Memory B cell (primary cell): ENCODE data around the gene SERPINA3.

Experiments used
- ATAC-seq: fragments of 150-1000 bp; cut with Tn5 transposase; 2 replicates; pipeline ENCODE4 v1.10.0; 2021; ENCODE audit warnings: low read depth, mild to moderate bottlenecking, moderate library complexity
- DNase-seq, 2 donors: peaks; one replicate each; pipeline ENCODE4 v3.0.0; 2022; ENCODE audit warnings: low spot score in 2 of 2
- H3K27ac Mint-ChIP-seq: one replicate; pipeline ENCODE4 v1.8.0; 2022; ENCODE audit warnings: mild to moderate bottlenecking, moderate library complexity, mixed read lengths
- H3K27me3 Mint-ChIP-seq: one replicate; pipeline ENCODE4 v1.8.0; 2022; ENCODE audit warnings: mixed read lengths
- H3K36me3 Mint-ChIP-seq: one replicate; pipeline ENCODE4 v1.8.0; 2022; ENCODE audit warnings: mild to moderate bottlenecking, mixed read lengths
- H3K4me1 Mint-ChIP-seq: one replicate; pipeline ENCODE4 v1.8.0; 2022; ENCODE audit warnings: mixed read lengths
- H3K4me3 Mint-ChIP-seq: one replicate; pipeline ENCODE4 v1.8.0; 2022; ENCODE audit warnings: mild to moderate bottlenecking, moderate library complexity, mixed read lengths
- H3K9me3 Mint-ChIP-seq: one replicate; pipeline ENCODE4 v1.8.0; 2022; ENCODE audit warnings: mixed read lengths

Gene SERPINA3

GRCh38 chr14:94612174-94612573 is at the start of gene SERPINA3:
SERPINA3 (plus strand) TSS chr14:94612391; CDS start chr14:94614442, 2,051 bp downstream.
- no peak within 1 kb of the TSS for H3K4me3 Mint-ChIP-seq
- ATAC-seq (no peak), DNase-seq (no peak)
- no peak within 1 kb of the TSS for H3K27ac Mint-ChIP-seq
- H3K36me3 Mint-ChIP-seq: no peaks in the 10 kb centered on the region
- peaks cover 9% of the 10 kb centered on the region for H3K9me3 Mint-ChIP-seq
- H3K27me3 Mint-ChIP-seq: no peaks in the 10 kb centered on the region
- no peaks in the 10 kb centered on the region for H3K4me1 Mint-ChIP-seq

- Mint-ChIP-seq H3K36me3 (no peaks in the 10 kb centered on the region), H3K9me3 (peaks cover 5% of the 10 kb centered on the region), H3K27ac (no peak overlapping the region), H3K4me3 (no peak overlapping the region), H3K4me1 (no peaks in the 10 kb centered on the region), H3K27me3 (peaks cover 5% of the 10 kb centered on the region)
- ATAC-seq (no peak), DNase-seq (no peak)
These were observed 49.0 kb upstream of the SERPINA3 start for GRCh38 chr14:94562941-94563883.

GRCh38 chr14:94564381-94564780 is 47.8 kb upstream of the SERPINA3 start:
- no peak for DNase-seq
- Mint-ChIP-seq H3K9me3 (peaks cover 5% of the 10 kb centered on the region), H3K36me3 (no peaks in the 10 kb centered on the region)

GRCh38 chr14:94568186-94568585 is 44.0 kb upstream of the SERPINA3 start:
- H3K36me3 Mint-ChIP-seq: no peaks in the 10 kb centered on the region
- H3K27ac Mint-ChIP-seq: no peak overlapping the region

More at GRCh38 chr14:94564381-94564780, 47.8 kb upstream of the SERPINA3 start:
- Mint-ChIP-seq H3K27ac (no peak overlapping the region), H3K4me3 (no peak overlapping the region), H3K27me3 (peaks cover 5% of the 10 kb centered on the region), H3K4me1 (no peaks in the 10 kb centered on the region)
- no peak for ATAC-seq

GRCh38 chr14:94569381-94570001 is 42.7 kb upstream of the SERPINA3 start:
- peaks cover 2% of the 10 kb centered on the region for H3K9me3 Mint-ChIP-seq
- no peaks in the 10 kb centered on the region for H3K4me1 Mint-ChIP-seq
- H3K36me3 Mint-ChIP-seq: no peaks in the 10 kb centered on the region
- DNase-seq (no peak), ATAC-seq (no peak)
- no peaks in the 10 kb centered on the region for H3K27me3 Mint-ChIP-seq
- H3K4me3 Mint-ChIP-seq: no peak overlapping the region
- H3K27ac Mint-ChIP-seq: no peak overlapping the region

More at GRCh38 chr14:94568186-94568585, 44.0 kb upstream of the SERPINA3 start:
- Mint-ChIP-seq H3K4me1 (no peaks in the 10 kb centered on the region), H3K27me3 (peaks cover 2% of the 10 kb centered on the region), H3K4me3 (no peak overlapping the region), H3K9me3 (peaks cover 5% of the 10 kb centered on the region)
- DNase-seq (no peak), ATAC-seq (no peak)

GRCh38 chr14:94570002-94570400 is 42.2 kb upstream of the SERPINA3 start:
- H3K4me1 Mint-ChIP-seq: no peaks in the 10 kb centered on the region
- DNase-seq: no peak
- no peak overlapping the region for H3K4me3 Mint-ChIP-seq
- H3K9me3 Mint-ChIP-seq: peaks cover 2% of the 10 kb centered on the region
- no peak overlapping the region for H3K27ac Mint-ChIP-seq
- no peak for ATAC-seq
- H3K27me3 Mint-ChIP-seq: no peaks in the 10 kb centered on the region
- no peaks in the 10 kb centered on the region for H3K36me3 Mint-ChIP-seq

- Mint-ChIP-seq H3K4me1 (no peaks in the 10 kb centered on the region), H3K27ac (no peak overlapping the region), H3K4me3 (no peak overlapping the region), H3K36me3 (no peaks in the 10 kb centered on the region), H3K27me3 (no peaks in the 10 kb centered on the region), H3K9me3 (peaks cover 2% of the 10 kb centered on the region)
- DNase-seq (no peak), ATAC-seq (no peak)
These were observed 41.8 kb upstream of the SERPINA3 start for GRCh38 chr14:94570440-94570839.

- no peak overlapping the region for H3K4me3 Mint-ChIP-seq
- H3K27ac Mint-ChIP-seq: no peak overlapping the region
- H3K27me3 Mint-ChIP-seq: no peaks in the 10 kb centered on the region
- H3K36me3 Mint-ChIP-seq: no peaks in the 10 kb centered on the region
- ATAC-seq (no peak), DNase-seq (no peak)
- H3K4me1 Mint-ChIP-seq: no peaks in the 10 kb centered on the region
- peaks cover 2% of the 10 kb centered on the region for H3K9me3 Mint-ChIP-seq
These were observed 40.8 kb upstream of the SERPINA3 start for GRCh38 chr14:94571395-94571794.

GRCh38 chr14:94571950-94572349 is 40.2 kb upstream of the SERPINA3 start:
- DNase-seq: no peak
- no peaks in the 10 kb centered on the region for H3K27me3 Mint-ChIP-seq
- H3K9me3 Mint-ChIP-seq: no peaks in the 10 kb centered on the region
- H3K36me3 Mint-ChIP-seq: no peaks in the 10 kb centered on the region
- no peak for ATAC-seq
- no peak overlapping the region for H3K4me3 Mint-ChIP-seq
- no peak overlapping the region for H3K27ac Mint-ChIP-seq
- H3K4me1 Mint-ChIP-seq: no peaks in the 10 kb centered on the region

GRCh38 chr14:94572637-94573303 is 39.4 kb upstream of the SERPINA3 start:
- no peaks in the 10 kb centered on the region for H3K36me3 Mint-ChIP-seq
- H3K4me3 Mint-ChIP-seq: no peak overlapping the region

GRCh38 chr14:94573475-94574277 is 38.5 kb upstream of the SERPINA3 start:
- H3K27me3 Mint-ChIP-seq: no peaks in the 10 kb centered on the region
- no peak overlapping the region for H3K27ac Mint-ChIP-seq
- H3K36me3 Mint-ChIP-seq: no peaks in the 10 kb centered on the region
- ATAC-seq: no peak
- DNase-seq: no peak
- no peaks in the 10 kb centered on the region for H3K4me1 Mint-ChIP-seq
- H3K4me3 Mint-ChIP-seq: no peak overlapping the region
- H3K9me3 Mint-ChIP-seq: peaks cover 1% of the 10 kb centered on the region

More at GRCh38 chr14:94572637-94573303, 39.4 kb upstream of the SERPINA3 start:
- Mint-ChIP-seq H3K9me3 (peaks cover 1% of the 10 kb centered on the region), H3K27me3 (no peaks in the 10 kb centered on the region), H3K4me1 (no peaks in the 10 kb centered on the region), H3K27ac (no peak overlapping the region)
- ATAC-seq: no peak
- no peak for DNase-seq

GRCh38 chr14:94574336-94574735 is 37.9 kb upstream of the SERPINA3 start:
- H3K27me3 Mint-ChIP-seq: no peaks in the 10 kb centered on the region
- no peak overlapping the region for H3K4me3 Mint-ChIP-seq
- DNase-seq (no peak), ATAC-seq (no peak)
- H3K36me3 Mint-ChIP-seq: no peaks in the 10 kb centered on the region
- H3K9me3 Mint-ChIP-seq: peaks cover 1% of the 10 kb centered on the region
- no peak overlapping the region for H3K27ac Mint-ChIP-seq
- H3K4me1 Mint-ChIP-seq: no peaks in the 10 kb centered on the region

GRCh38 chr14:94575730-94576585 is 36.2 kb upstream of the SERPINA3 start:
- H3K9me3 Mint-ChIP-seq: peaks cover 1% of the 10 kb centered on the region
- no peak for ATAC-seq

More at GRCh38 chr14:94575730-94576585, 36.2 kb upstream of the SERPINA3 start:
- H3K36me3 Mint-ChIP-seq: no peaks in the 10 kb centered on the region
- H3K27me3 Mint-ChIP-seq: no peaks in the 10 kb centered on the region
- DNase-seq: no peak
- no peaks in the 10 kb centered on the region for H3K4me1 Mint-ChIP-seq
- no peak overlapping the region for H3K27ac Mint-ChIP-seq
- H3K4me3 Mint-ChIP-seq: no peak overlapping the region
